Neural cell (in vitro differentiated cells): ENCODE data around the gene BAG5.

Experiments used
- EP300 ChIP-seq: fragments of 450-650 bp; conservative IDR thresholded peaks from 2 replicates; pipeline ENCODE4 v1.6.1; 2014; ENCODE audit warnings: antibody characterized with exemption, mild to moderate bottlenecking, moderate library complexity; ENCODE audit not compliant: poor library complexity, severe bottlenecking
- EZH2 ChIP-seq: fragments of 200-600, 300-800 bp; shearing (Covaris generic), sonication (generic); IDR thresholded peaks from 2 replicates; pipeline ENCODE4 v1.6.1; 2014; ENCODE audit warnings: antibody characterized with exemption, low read length, borderline replicate concordance, mild to moderate bottlenecking; ENCODE audit not compliant: insufficient read depth, poor library complexity, severe bottlenecking
- POLR2AphosphoS5 ChIP-seq: IDR thresholded peaks from 2 replicates; pipeline ENCODE4 v1.6.1; 2012
- RAD21 ChIP-seq: fragments of 450-650 bp; conservative IDR thresholded peaks from 2 replicates; pipeline ENCODE4 v1.6.1; 2014; ENCODE audit warnings: antibody characterized with exemption, mild to moderate bottlenecking, moderate library complexity
- SMC3 ChIP-seq: fragments of 450-650 bp; conservative IDR thresholded peaks from 2 replicates; pipeline ENCODE4 v1.6.1; 2014; ENCODE audit warnings: antibody characterized with exemption, mild to moderate bottlenecking, moderate library complexity; ENCODE audit not compliant: poor library complexity
- TF ChIP-seq, protein P1 (sequence below): fragments of 450-650 bp; IDR thresholded peaks from 2 replicates; pipeline ENCODE4 v1.5.1; 2014; ENCODE audit warnings: antibody characterized with exemption, mild to moderate bottlenecking, moderate library complexity; ENCODE audit not compliant: poor library complexity, severe bottlenecking
- TF ChIP-seq, protein P2 (sequence below): IDR thresholded peaks from 2 replicates; pipeline ENCODE4 v1.6.1; 2012; ENCODE audit warnings: borderline replicate concordance

DNA sequence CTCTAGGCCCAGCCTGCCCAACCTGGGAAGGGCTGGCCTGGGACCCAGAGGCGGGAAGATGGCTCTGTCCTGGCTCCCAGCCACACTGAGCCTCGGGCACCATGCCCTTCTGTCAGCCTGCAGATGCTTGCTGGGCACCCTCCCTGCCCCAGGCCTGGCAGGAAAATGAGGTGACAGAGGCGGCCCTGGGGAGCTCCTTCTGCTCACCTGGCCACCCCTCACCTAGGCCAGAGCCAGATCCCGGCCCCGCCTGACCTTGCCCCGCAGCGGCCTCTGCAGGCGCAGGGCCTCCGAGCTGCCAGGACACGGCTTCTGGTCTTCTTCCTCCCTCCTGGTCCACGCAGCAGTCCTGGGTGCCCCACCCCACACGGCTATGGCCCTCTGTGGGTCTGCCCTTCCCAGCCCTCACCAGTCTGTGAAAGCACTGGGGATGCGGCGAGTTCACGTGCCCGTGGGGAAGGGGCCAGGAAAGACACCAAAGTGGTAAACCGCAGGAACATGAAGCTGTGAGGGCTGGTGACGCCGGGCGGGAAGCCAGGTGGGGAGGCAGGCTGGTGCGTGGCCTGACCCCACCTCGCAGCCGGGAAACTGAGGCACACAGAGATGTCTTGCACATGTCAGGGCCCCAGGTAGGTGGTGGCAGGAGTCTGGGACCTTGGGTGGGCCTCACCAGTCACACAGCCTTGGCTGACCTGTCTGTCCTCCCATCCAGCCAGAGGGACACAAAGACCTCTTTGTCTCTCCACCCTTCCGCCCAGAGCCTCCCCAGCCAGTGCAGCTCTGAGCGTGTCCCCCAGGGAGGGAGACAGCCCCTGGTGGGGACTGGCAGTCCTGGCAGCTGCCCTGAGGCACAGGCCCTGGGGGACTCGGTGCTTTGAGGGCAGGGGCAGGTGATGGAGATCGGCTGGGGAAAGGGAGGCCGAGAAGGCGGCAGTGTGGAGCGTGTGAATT is 12.8 kb downstream of the BAG5 start:
- TF ChIP-seq POLR2AphosphoS5 = no peak
- TF ChIP-seq SMC3 = no peak
- no peak for TF ChIP-seq EP300
- no peak for TF ChIP-seq EZH2
- TF ChIP-seq, protein P1, sequence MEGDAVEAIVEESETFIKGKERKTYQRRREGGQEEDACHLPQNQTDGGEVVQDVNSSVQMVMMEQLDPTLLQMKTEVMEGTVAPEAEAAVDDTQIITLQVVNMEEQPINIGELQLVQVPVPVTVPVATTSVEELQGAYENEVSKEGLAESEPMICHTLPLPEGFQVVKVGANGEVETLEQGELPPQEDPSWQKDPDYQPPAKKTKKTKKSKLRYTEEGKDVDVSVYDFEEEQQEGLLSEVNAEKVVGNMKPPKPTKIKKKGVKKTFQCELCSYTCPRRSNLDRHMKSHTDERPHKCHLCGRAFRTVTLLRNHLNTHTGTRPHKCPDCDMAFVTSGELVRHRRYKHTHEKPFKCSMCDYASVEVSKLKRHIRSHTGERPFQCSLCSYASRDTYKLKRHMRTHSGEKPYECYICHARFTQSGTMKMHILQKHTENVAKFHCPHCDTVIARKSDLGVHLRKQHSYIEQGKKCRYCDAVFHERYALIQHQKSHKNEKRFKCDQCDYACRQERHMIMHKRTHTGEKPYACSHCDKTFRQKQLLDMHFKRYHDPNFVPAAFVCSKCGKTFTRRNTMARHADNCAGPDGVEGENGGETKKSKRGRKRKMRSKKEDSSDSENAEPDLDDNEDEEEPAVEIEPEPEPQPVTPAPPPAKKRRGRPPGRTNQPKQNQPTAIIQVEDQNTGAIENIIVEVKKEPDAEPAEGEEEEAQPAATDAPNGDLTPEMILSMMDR = no peak
- no peak for TF ChIP-seq RAD21
- TF ChIP-seq, protein P2, sequence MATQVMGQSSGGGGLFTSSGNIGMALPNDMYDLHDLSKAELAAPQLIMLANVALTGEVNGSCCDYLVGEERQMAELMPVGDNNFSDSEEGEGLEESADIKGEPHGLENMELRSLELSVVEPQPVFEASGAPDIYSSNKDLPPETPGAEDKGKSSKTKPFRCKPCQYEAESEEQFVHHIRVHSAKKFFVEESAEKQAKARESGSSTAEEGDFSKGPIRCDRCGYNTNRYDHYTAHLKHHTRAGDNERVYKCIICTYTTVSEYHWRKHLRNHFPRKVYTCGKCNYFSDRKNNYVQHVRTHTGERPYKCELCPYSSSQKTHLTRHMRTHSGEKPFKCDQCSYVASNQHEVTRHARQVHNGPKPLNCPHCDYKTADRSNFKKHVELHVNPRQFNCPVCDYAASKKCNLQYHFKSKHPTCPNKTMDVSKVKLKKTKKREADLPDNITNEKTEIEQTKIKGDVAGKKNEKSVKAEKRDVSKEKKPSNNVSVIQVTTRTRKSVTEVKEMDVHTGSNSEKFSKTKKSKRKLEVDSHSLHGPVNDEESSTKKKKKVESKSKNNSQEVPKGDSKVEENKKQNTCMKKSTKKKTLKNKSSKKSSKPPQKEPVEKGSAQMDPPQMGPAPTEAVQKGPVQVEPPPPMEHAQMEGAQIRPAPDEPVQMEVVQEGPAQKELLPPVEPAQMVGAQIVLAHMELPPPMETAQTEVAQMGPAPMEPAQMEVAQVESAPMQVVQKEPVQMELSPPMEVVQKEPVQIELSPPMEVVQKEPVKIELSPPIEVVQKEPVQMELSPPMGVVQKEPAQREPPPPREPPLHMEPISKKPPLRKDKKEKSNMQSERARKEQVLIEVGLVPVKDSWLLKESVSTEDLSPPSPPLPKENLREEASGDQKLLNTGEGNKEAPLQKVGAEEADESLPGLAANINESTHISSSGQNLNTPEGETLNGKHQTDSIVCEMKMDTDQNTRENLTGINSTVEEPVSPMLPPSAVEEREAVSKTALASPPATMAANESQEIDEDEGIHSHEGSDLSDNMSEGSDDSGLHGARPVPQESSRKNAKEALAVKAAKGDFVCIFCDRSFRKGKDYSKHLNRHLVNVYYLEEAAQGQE = no peak
